SK-N-SH (cell line): Measurements from ENCODE around the gene CCL15. TPM values are rescaled to one million over a fixed set of nuclear protein-coding genes. Genes with fewer than 3 reads are reported as not detected.

ENCODE experiments used
- CTCF ChIA-PET: fragments of 300-600, 350-600 bp; formaldehyde crosslinking; extraction: SDS; loops from one replicate; lab custom pipeline; 2021; lab: Yijun Ruan, JAX
- POLR2A ChIA-PET: fragments of 350-600 bp; sonication (Branson Sonifier 250); formaldehyde crosslinking; extraction: SDS; loops from one replicate; lab custom pipeline; 2020; ENCODE audit warnings: antibody characterized with exemption, inconsistent platforms; lab: Yijun Ruan, JAX
- DNase-seq: peaks from one replicate; pipeline ENCODE4 v3.0.0; 2012
- H2AFZ ChIP-seq: fragments of 200-600 bp; sonication (generic); 2 replicates; pipeline ENCODE4 v1.8.1; 2016; ENCODE audit warnings: antibody characterized with exemption, mild to moderate bottlenecking, low read depth
- H3F3A ChIP-seq: fragments of 200-600 bp; sonication (generic); replicated peaks from 2 replicates; pipeline ENCODE3; 2016; ENCODE audit warnings: antibody characterized with exemption, mild to moderate bottlenecking; ENCODE audit not compliant: insufficient read depth
- H3K27ac ChIP-seq, 2 experiments: fragments of 200-500 bp in 1 of 2; fragments of 200-600 bp in 1 of 2; sonication (Bioruptor generic) in 1 of 2; sonication (generic), shearing (Covaris generic) in 1 of 2; 2 replicates each; pipeline versions ENCODE4 v1.5.1 to v1.6.1; 2014 to 2016; ENCODE audit warnings: low read depth in 2 of 2, inconsistent platforms in 1 of 2, low read length in 1 of 2, mild to moderate bottlenecking in 1 of 2, mixed read lengths in 1 of 2
- H3K27me3 ChIP-seq: fragments of 200-600 bp; sonication (generic), shearing (Covaris generic); 2 replicates; pipeline ENCODE4 v1.6.1; 2016; ENCODE audit warnings: mixed run types; ENCODE audit not compliant: insufficient read depth
- H3K36me3 ChIP-seq, 2 experiments: fragments of 200-500 bp in 1 of 2; fragments of 200-600 bp in 1 of 2; sonication (Bioruptor generic) in 1 of 2; sonication (generic) in 1 of 2; replicated peaks in 1 of 2; 2 replicates each; pipeline versions ENCODE3 to v1.5.1; 2014 to 2016; ENCODE audit warnings: low read length in 1 of 2, mild to moderate bottlenecking in 1 of 2; ENCODE audit not compliant: insufficient read depth in 2 of 2, control insufficient read depth in 1 of 2
- H3K4me1 ChIP-seq, 2 experiments: fragments of 200-500 bp in 1 of 2; fragments of 200-600 bp in 1 of 2; sonication (Bioruptor generic) in 1 of 2; sonication (generic), shearing (Covaris generic) in 1 of 2; 2 replicates each; pipeline versions ENCODE4 v1.5.1 to v1.6.1; 2014 to 2016; ENCODE audit warnings: low read depth in 1 of 2, low read length in 1 of 2, mixed run types in 1 of 2; ENCODE audit not compliant: insufficient read depth in 2 of 2, control insufficient read depth in 1 of 2
- H3K4me2 ChIP-seq: fragments of 200-600 bp; sonication (generic), shearing (Covaris generic); 2 replicates; pipeline ENCODE4 v1.6.1; 2017; ENCODE audit warnings: mixed run types
- H3K4me3 ChIP-seq, 2 experiments: fragments of 200-500 bp in 1 of 2; fragments of 200-600 bp in 1 of 2; sonication (Bioruptor generic) in 1 of 2; sonication (generic), shearing (Covaris generic) in 1 of 2; 2 replicates each; pipeline versions ENCODE4 v1.5.1 to v1.8.1; 2014 to 2016; ENCODE audit warnings: low read depth in 2 of 2, inconsistent platforms in 1 of 2, low read length in 1 of 2, mild to moderate bottlenecking in 1 of 2, mixed read lengths in 1 of 2, moderate library complexity in 1 of 2
- H3K79me2 ChIP-seq: fragments of 200-600 bp; sonication (generic); 2 replicates; pipeline ENCODE4 v1.8.1; 2017; ENCODE audit warnings: mild to moderate bottlenecking; ENCODE audit not compliant: insufficient read depth
- H3K9ac ChIP-seq: fragments of 200-600 bp; sonication (generic); 2 replicates; pipeline ENCODE4 v1.6.1; 2017; ENCODE audit warnings: mixed run types
- H3K9me2 ChIP-seq: fragments of 200-600 bp; sonication (generic); 2 replicates; pipeline ENCODE4 v1.6.1; 2017; ENCODE audit warnings: mixed run types
- H3K9me3 ChIP-seq: fragments of 200-600 bp; sonication (generic); 2 replicates; pipeline ENCODE4 v1.6.1; 2017; ENCODE audit warnings: mixed run types, mild to moderate bottlenecking, moderate library complexity
- H4K20me1 ChIP-seq: fragments of 200-600 bp; sonication (generic); 2 replicates; pipeline ENCODE4 v1.6.1; 2017; ENCODE audit warnings: mild to moderate bottlenecking, mixed run types; ENCODE audit not compliant: insufficient read depth
- ELF1 ChIP-seq: IDR thresholded peaks from 2 replicates; pipeline ENCODE4 v1.4.0; 2012
- FOSL2 ChIP-seq: IDR thresholded peaks from 2 replicates; pipeline ENCODE4 v1.4.0; 2012; ENCODE audit warnings: low read depth, mild to moderate bottlenecking, moderate library complexity, borderline replicate concordance
- FOXJ3 ChIP-seq: sonication (generic); formaldehyde crosslinking; IDR thresholded peaks from 2 replicates; pipeline ENCODE4 v1.5.1; 2020; ENCODE audit warnings: mild to moderate bottlenecking, missing genetic modification reagents
- FOXM1 ChIP-seq: IDR thresholded peaks from 2 replicates; pipeline ENCODE4 v1.4.0; 2012; ENCODE audit warnings: low read depth, mild to moderate bottlenecking
- GATA2 ChIP-seq: sonication (generic); formaldehyde crosslinking; IDR thresholded peaks from 2 replicates; pipeline ENCODE4 v1.5.0; 2020; ENCODE audit warnings: mild to moderate bottlenecking, missing genetic modification reagents
- IRF3 ChIP-seq: fragments of 150-350 bp; IDR thresholded peaks from 2 replicates; pipeline ENCODE4 v1.6.1; 2016; ENCODE audit warnings: mild to moderate bottlenecking, low read depth, low read length
- JUND ChIP-seq: IDR thresholded peaks from 2 replicates; pipeline ENCODE4 v1.4.0; 2012
- MAX ChIP-seq: IDR thresholded peaks from 2 replicates; pipeline ENCODE4 v1.4.0; 2012; ENCODE audit warnings: low read depth
- MEF2A ChIP-seq: IDR thresholded peaks from 2 replicates; pipeline ENCODE4 v1.4.0; 2012; ENCODE audit warnings: low read depth, borderline replicate concordance
- MXI1 ChIP-seq: IDR thresholded peaks from 2 replicates; pipeline ENCODE4 v1.6.1; 2012; ENCODE audit warnings: mild to moderate bottlenecking, low read depth, low read length, improper control_type of control experiment
- NFIC ChIP-seq: IDR thresholded peaks from 2 replicates; pipeline ENCODE4 v1.4.0; 2012; ENCODE audit warnings: borderline replicate concordance
- NRF1 ChIP-seq: IDR thresholded peaks from 2 replicates; pipeline ENCODE4 v1.6.1; 2012; ENCODE audit warnings: low read depth, mild to moderate bottlenecking, low read length
- RFX5 ChIP-seq: IDR thresholded peaks from 2 replicates; pipeline ENCODE4 v1.6.1; 2012; ENCODE audit warnings: mild to moderate bottlenecking, improper control_type of control experiment, low read length
- SIN3A ChIP-seq: IDR thresholded peaks from 2 replicates; pipeline ENCODE4 v1.6.1; 2012; ENCODE audit warnings: low read depth, mild to moderate bottlenecking, low read length, moderate library complexity, borderline replicate concordance
- SMC3 ChIP-seq: IDR thresholded peaks from 2 replicates; pipeline ENCODE4 v1.6.1; 2012; ENCODE audit warnings: low read depth, low read length, improper control_type of control experiment
- TAF1 ChIP-seq: IDR thresholded peaks from 2 replicates; pipeline ENCODE4 v1.6.1; 2012; ENCODE audit warnings: low read depth, mild to moderate bottlenecking, low read length, moderate library complexity, borderline replicate concordance
- USF2 ChIP-seq: fragments of 150-350 bp; IDR thresholded peaks from 2 replicates; pipeline ENCODE4 v1.6.1; 2017; ENCODE audit warnings: antibody characterized with exemption, low read length, low read depth, borderline replicate concordance
- YY1 ChIP-seq: IDR thresholded peaks from 2 replicates; pipeline ENCODE4 v1.4.0; 2012; ENCODE audit warnings: low read depth, mild to moderate bottlenecking
- whole genome bisulfite sequencing: methylation state at CpG from one replicate; pipeline ENCODE4 v1.1.6; 2017; ENCODE audit warnings: low lambda C conversion rate; 5-methylcytosine and 5-hydroxymethylcytosine counted together
- polyA plus RNA-seq, 3 experiments: library from polyadenylated mRNA; depleted of rRNA; stranded (reverse); fragments of >200 nt; gene quantifications; 2 replicates each; pipeline ENCODE4 v1.2.3, GENCODE V29; 2012

Gene CCL15
- polyA plus RNA-seq, 1 of the 3 experiments (the other 2 are of a cell fraction): not detected

GRCh38 chr17:35972945-35973332 is 28.4 kb downstream of the CCL15 start:
- H3K9ac ChIP-seq: no peak overlapping the region
- POLR2A ChIA-PET: no interaction called here
- no peaks in the 10 kb centered on the region for H3K9me3 ChIP-seq
- no peak for TF ChIP-seq GATA2
- TF ChIP-seq NFIC: no peak
- TF ChIP-seq MXI1: no peak
- TF ChIP-seq TAF1: no peak
- TF ChIP-seq ELF1: no peak
- TF ChIP-seq MEF2A: no peak
- no peak for TF ChIP-seq NRF1
- no peak for TF ChIP-seq SMC3
- no peak for TF ChIP-seq IRF3
- no peak for TF ChIP-seq RFX5
- no peak for TF ChIP-seq FOXJ3
- TF ChIP-seq SIN3A: no peak
- no peak for TF ChIP-seq JUND
- H4K20me1 ChIP-seq: no peaks in the 10 kb centered on the region
- H2AFZ ChIP-seq: no peak overlapping the region
- no peaks in the 10 kb centered on the region for H3K79me2 ChIP-seq
- DNase-seq: no peak
- no peaks in the 10 kb centered on the region for H3F3A ChIP-seq
- H3K27me3 ChIP-seq: peaks cover 30% of the 10 kb centered on the region; the same call in 1 of the 2 replicates
- no peaks in the 10 kb centered on the region for H3K9me2 ChIP-seq
- no peak overlapping the region for H3K27ac ChIP-seq
- H3K36me3 ChIP-seq: no peaks in the 10 kb centered on the region
- no peak overlapping the region for H3K4me2 ChIP-seq
- WGBS: 60% methylated on average over 4 of the region's 4 CpGs
- no peaks in the 10 kb centered on the region for H3K4me1 ChIP-seq
- CTCF ChIA-PET: interaction anchor here (0.7 to 5.7 kb wide), 4 partner anchors 100 to 510 kb away, joined by 4 to 48 read pairs (median 5); no protein-coding TSS in a partner anchor
- H3K4me3 ChIP-seq: no peak overlapping the region

GRCh38 chr17:35972535-35972934 is 28.8 kb downstream of the CCL15 start:
- no peaks in the 10 kb centered on the region for H3F3A ChIP-seq
- no peak for DNase-seq
- POLR2A ChIA-PET: no interaction called here
- no peaks in the 10 kb centered on the region for H3K9me2 ChIP-seq
- H3K4me2 ChIP-seq: no peak overlapping the region
- no peak overlapping the region for H3K27ac ChIP-seq
- no peaks in the 10 kb centered on the region for H3K4me1 ChIP-seq
- peaks cover 30% of the 10 kb centered on the region; the same call in 1 of the 2 replicates for H3K27me3 ChIP-seq
- H3K79me2 ChIP-seq: no peaks in the 10 kb centered on the region
- H3K4me3 ChIP-seq: no peak overlapping the region
- no peaks in the 10 kb centered on the region for H4K20me1 ChIP-seq
- no peak overlapping the region for H3K9ac ChIP-seq
- CTCF ChIA-PET: interaction anchor here (1.5 to 5.7 kb wide), 5 partner anchors 10 to 510 kb away, joined by 4 to 48 read pairs (median 6); no protein-coding TSS in a partner anchor
- H3K9me3 ChIP-seq: no peaks in the 10 kb centered on the region
- no peaks in the 10 kb centered on the region for H3K36me3 ChIP-seq
- no peak overlapping the region for H2AFZ ChIP-seq
- WGBS: 42% methylated on average over 6 of the region's 6 CpGs
- TF ChIP-seq USF2 (no peak), RFX5 (no peak), FOXM1 (no peak), FOSL2 (no peak), MAX (no peak), GATA2 (no peak), YY1 (no peak)
